Stimulated activated CD4-positive, alpha-beta T cell treated with anti-CD3 and anti-CD28 coated beads, TNF-alpha, amount 100 ng/mL, for 4 hours (primary cell): ENCODE results near the gene CFAP210.

ENCODE experiments used
- DNase-seq, 3 experiments: peaks; one replicate each; pipeline ENCODE4 v3.0.0-alpha.2; 2020; ENCODE audit warnings: low read depth in 3 of 3

CFAP210 gene

GRCh38 chr2:169673921-169674320 is 20.3 kb downstream of the CFAP210 start:
- DNase-seq: no peak

GRCh38 chr2:169673106-169673505 is 21.1 kb downstream of the CFAP210 start:
- DNase-seq: no peak

GRCh38 chr2:169672406-169672805 is 21.8 kb downstream of the CFAP210 start:
- DNase-seq: no peak

- DNase-seq: no peak
These were observed 23.3 kb downstream of the CFAP210 start for GRCh38 chr2:169670937-169671336.

- DNase-seq: no peak
These were observed 24.0 kb downstream of the CFAP210 start for GRCh38 chr2:169670215-169670651.

GRCh38 chr2:169667583-169667982 is 26.6 kb downstream of the CFAP210 start:
- DNase-seq: no peak

GRCh38 chr2:169664978-169665930 is 29.0 kb downstream of the CFAP210 start:
- no peak for DNase-seq

- no peak for DNase-seq
These were observed 29.6 kb downstream of the CFAP210 start for GRCh38 chr2:169664600-169664977.

GRCh38 chr2:169663247-169663646 is 31.0 kb downstream of the CFAP210 start:
- DNase-seq: no peak

GRCh38 chr2:169662744-169663143 is 31.5 kb downstream of the CFAP210 start:
- DNase-seq: no peak

GRCh38 chr2:169661265-169661664 is 32.9 kb downstream of the CFAP210 start:
- DNase-seq: no peak

GRCh38 chr2:169659320-169659719 is 34.9 kb downstream of the CFAP210 start:
- DNase-seq: no peak

- no peak for DNase-seq
These were observed 35.3 kb downstream of the CFAP210 start for GRCh38 chr2:169658877-169659276.

- no peak for DNase-seq
These were observed 38.0 kb downstream of the CFAP210 start for GRCh38 chr2:169656164-169656563.

GRCh38 chr2:169653636-169654035 is 40.6 kb downstream of the CFAP210 start:
- no peak for DNase-seq

- no peak for DNase-seq
These were observed 44.9 kb downstream of the CFAP210 start for GRCh38 chr2:169649278-169649677.

GRCh38 chr2:169647496-169647895 is 46.7 kb downstream of the CFAP210 start:
- DNase-seq: no peak

- no peak for DNase-seq
These were observed 50.0 kb downstream of the CFAP210 start for GRCh38 chr2:169644173-169644572.

- no peak for DNase-seq
These were observed 52.7 kb downstream of the CFAP210 start for GRCh38 chr2:169641464-169641863.

GRCh38 chr2:169640104-169640503 is 54.1 kb downstream of the CFAP210 start:
- no peak for DNase-seq

- no peak for DNase-seq
These were observed 56.6 kb downstream of the CFAP210 start for GRCh38 chr2:169637620-169638019.

- DNase-seq: no peak
These were observed 57.6 kb downstream of the CFAP210 start for GRCh38 chr2:169636440-169637097.

- no peak for DNase-seq
These were observed 68.4 kb downstream of the CFAP210 start for GRCh38 chr2:169625781-169626180.
